GM06990 (cell line): ENCODE data around the gene OR51E2.

ENCODE experiments used
- DNase-seq: peaks from one replicate; pipeline ENCODE4 v3.0.0-alpha.2; 2011; ENCODE audit not compliant: insufficient read length; ENCODE audit errors: extremely low read depth
- H3K27me3 ChIP-seq: replicated peaks from 2 replicates; pipeline ENCODE4 v1.6.0; 2011; ENCODE audit warnings: low read length; ENCODE audit not compliant: control insufficient read depth, insufficient read depth
- H3K36me3 ChIP-seq: 2 replicates; pipeline ENCODE4 v1.5.1; 2011; ENCODE audit warnings: low read length; ENCODE audit not compliant: control insufficient read depth, insufficient read depth
- H3K4me3 ChIP-seq: replicated peaks from 2 replicates; pipeline ENCODE4 v1.5.1; 2011; ENCODE audit warnings: low read depth, mild to moderate bottlenecking, control low read depth, low read length
- CTCF ChIP-seq: IDR thresholded peaks from 2 replicates; pipeline ENCODE4 v1.5.1; 2011; ENCODE audit warnings: low read length, control low read depth, mild to moderate bottlenecking, inconsistent platforms; ENCODE audit not compliant: insufficient read depth, poor library complexity, severe bottlenecking

OR51E2 gene

DNA sequence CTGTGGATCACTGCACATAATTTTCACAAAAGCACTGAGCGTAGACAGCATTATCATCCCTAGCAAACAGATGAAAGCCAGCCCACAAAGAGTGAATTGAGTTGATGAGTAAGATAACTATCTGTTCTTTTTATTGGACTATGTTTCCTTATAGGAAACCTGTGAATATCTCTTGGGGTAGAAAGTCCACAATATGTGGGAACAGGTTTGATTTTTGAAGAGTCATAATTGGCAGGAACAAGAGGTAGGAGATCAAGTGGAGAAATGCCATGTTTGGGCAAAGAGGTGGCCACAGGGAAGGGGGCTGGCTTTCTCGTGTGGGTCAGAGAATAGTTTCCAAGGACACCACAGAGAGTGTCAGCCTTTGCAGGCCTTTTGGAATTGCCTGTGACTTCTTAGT, 23.9 kb downstream of the OR51E2 start:
- Histone ChIP-seq H3K4me3 (no peak overlapping the region), H3K36me3 (no peaks in the 10 kb centered on the region), H3K27me3 (no peaks in the 10 kb centered on the region)
- no peak for DNase-seq
- TF ChIP-seq CTCF = no peak

GRCh38 chr11:4672470-4672869, 25.2 kb downstream of the OR51E2 start:
- no peak for DNase-seq
- no peaks in the 10 kb centered on the region for H3K27me3 ChIP-seq
- TF ChIP-seq CTCF = no peak

GRCh38 chr11:4671741-4672140, 25.9 kb downstream of the OR51E2 start:
- no peaks in the 10 kb centered on the region for H3K27me3 ChIP-seq
- TF ChIP-seq CTCF = no peak
- no peaks in the 10 kb centered on the region for H3K36me3 ChIP-seq
- H3K4me3 ChIP-seq = no peak overlapping the region
- DNase-seq = no peak

More at GRCh38 chr11:4672470-4672869, 25.2 kb downstream of the OR51E2 start:
- Histone ChIP-seq H3K36me3 (no peaks in the 10 kb centered on the region), H3K4me3 (no peak overlapping the region)

DNA sequence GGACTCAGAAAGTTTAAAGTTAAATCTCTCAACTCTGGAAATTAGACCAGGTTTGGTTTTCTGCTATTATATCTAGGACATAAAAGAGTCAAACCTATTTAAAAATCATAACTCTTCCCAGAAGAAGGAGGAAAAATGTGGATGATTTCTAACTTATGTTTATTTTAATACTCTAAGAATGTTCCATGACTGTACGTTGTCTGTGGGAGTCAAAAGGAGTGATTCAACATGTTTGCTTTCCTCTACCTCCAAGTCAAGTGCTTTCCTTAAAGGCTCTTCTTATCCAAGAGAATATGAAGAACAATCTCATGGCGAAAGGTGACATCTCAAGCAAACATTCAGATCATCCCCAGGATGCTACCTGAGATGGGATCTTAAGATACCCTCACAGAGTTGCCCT, 32.2 kb downstream of the OR51E2 start:
- no peak for DNase-seq
- Histone ChIP-seq H3K4me3 (no peak overlapping the region), H3K27me3 (no peaks in the 10 kb centered on the region), H3K36me3 (no peaks in the 10 kb centered on the region)
- TF ChIP-seq CTCF = no peak

- Histone ChIP-seq H3K4me3 (no peak overlapping the region), H3K36me3 (no peaks in the 10 kb centered on the region), H3K27me3 (no peaks in the 10 kb centered on the region)
- no peak for TF ChIP-seq CTCF
- no peak for DNase-seq
Observed at GRCh38 chr11:4664786-4665185, 32.9 kb downstream of the OR51E2 start.

GRCh38 chr11:4664183-4664582, 33.5 kb downstream of the OR51E2 start:
- no peak for TF ChIP-seq CTCF
- H3K27me3 ChIP-seq = no peaks in the 10 kb centered on the region
- no peak overlapping the region for H3K4me3 ChIP-seq
- H3K36me3 ChIP-seq = no peaks in the 10 kb centered on the region
- DNase-seq = no peak
